ENCODE measurements around the gene MYBPHL.

Gene MYBPHL

DNA sequence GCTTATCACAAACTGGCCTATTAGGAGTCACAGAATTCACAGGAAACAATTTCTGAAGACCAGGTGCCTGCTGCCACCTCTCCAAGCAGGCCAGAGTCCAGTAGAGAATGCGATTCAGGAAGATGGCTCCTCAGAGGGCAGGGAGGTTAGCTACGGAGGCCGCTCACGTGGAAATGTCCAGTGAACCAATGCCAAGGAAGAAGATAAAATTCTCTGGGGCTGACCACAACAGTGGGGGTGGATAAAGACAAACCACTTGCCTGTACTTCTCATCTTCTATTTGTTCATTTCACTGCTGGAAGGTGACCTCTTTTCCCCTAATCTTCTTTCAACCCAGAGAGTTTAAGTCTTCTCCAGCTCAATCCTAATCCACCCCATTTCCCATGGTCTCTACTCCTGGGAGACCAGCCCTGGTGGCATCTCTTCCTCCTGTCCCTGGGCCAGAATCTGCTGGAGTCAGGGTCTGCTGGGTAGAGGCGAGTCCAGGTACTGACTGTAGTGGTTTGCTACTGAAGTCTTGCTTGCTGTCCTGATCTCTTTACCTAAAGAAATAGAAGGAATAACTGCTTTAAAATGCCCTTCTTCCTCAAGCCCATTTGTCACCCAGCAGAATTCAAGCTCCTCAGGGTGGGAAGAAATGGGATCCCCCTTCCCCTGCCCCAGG lies 27.1 kb downstream of the MYBPHL start:
- no peak for DNase-seq (ENCODE audit: low read depth)

DNA sequence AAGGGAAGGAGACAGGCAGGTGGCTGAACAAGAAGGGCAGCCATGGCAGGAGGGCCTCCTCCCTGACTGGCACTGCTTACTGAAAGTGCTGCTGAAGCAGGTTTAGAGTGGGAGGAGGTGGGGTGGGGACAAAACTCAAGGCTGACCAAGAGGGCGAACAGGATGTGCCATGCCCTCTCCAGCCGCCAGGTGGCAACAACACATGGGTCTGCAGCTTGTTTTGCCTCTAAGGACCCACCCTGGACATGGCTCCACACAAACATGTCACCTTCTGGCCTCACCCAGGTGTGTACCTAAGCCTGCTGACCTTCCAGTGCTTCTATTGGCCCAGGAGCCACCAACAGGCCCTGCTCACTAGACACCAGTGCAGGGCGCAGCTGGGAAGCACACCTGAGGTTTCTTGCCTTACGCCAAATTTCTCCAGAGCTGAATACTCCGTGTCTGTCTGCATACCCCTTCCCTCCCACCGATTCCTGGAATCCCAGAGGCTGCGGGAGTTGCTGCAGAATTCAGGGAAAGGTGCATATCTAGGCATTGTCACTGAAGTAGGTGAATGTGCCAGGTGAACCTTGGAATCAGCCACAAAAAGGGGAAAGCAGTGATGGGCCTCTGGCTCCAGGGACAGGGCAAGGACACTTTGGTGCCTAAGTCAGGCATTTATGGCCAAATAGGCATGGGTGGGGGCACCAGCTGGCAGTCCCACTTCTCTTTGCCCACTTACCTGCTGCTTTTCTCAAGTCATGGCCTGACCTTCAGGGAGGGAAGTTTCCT lies 29.2 kb downstream of the MYBPHL start:
- peak; percentile 41 for DNase-seq (ENCODE audit: low read depth)

DNA sequence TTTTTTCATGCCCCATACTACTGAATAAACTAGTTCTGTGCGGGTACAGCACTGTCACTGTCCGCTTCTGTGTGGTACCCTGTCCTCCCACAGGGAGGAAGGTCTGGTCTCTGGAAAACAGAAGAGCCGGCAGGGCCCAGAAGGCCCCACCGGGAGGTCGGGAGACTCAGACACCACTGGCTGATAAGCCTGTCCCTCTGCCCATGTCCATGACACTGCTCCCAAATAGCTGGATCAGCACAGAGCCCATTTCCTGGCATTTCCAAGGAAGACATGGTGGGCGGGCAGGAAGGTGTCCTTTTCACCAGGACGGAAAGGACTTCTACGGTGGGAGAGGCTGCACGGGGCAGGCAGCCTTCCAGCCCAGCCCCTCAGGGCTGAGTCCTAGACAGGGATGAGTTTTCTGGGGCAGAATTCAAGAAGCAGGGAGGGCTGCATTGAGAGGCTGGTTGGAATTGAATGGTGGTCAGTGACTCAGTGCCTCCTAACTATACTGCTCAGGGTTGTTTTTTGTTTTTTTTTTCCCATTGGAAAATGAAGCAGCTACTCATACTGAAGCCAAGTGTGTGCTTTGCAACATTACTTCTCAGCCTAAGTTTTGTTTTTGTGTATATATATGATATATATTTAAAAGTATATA lies 31.0 kb downstream of the MYBPHL start:
- DNase-seq (ENCODE audit: low read depth), result no peak

DNA sequence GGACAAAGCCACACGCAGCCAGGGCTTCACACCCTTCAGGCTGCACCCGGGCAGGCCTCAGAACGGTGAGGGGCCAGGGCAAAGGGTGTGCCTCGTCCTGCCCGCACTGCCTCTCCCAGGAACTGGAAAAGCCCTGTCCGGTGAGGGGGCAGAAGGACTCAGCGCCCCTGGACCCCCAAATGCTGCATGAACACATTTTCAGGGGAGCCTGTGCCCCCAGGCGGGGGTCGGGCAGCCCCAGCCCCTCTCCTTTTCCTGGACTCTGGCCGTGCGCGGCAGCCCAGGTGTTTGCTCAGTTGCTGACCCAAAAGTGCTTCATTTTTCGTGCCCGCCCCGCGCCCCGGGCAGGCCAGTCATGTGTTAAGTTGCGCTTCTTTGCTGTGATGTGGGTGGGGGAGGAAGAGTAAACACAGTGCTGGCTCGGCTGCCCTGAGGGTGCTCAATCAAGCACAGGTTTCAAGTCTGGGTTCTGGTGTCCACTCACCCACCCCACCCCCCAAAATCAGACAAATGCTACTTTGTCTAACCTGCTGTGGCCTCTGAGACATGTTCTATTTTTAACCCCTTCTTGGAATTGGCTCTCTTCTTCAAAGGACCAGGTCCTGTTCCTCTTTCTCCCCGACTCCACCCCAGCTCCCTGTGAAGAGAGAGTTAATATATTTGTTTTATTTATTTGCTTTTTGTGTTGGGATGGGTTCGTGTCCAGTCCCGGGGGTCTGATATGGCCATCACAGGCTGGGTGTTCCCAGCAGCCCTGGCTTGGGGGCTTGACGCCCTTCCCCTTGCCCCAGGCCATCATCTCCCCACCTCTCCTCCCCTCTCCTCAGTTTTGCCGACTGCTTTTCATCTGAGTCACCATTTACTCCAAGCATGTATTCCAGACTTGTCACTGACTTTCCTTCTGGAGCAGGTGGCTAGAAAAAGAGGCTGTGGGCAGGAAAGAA lies 32.0 kb downstream of the MYBPHL start:
- no peak for DNase-seq (ENCODE audit: low read depth)

DNA sequence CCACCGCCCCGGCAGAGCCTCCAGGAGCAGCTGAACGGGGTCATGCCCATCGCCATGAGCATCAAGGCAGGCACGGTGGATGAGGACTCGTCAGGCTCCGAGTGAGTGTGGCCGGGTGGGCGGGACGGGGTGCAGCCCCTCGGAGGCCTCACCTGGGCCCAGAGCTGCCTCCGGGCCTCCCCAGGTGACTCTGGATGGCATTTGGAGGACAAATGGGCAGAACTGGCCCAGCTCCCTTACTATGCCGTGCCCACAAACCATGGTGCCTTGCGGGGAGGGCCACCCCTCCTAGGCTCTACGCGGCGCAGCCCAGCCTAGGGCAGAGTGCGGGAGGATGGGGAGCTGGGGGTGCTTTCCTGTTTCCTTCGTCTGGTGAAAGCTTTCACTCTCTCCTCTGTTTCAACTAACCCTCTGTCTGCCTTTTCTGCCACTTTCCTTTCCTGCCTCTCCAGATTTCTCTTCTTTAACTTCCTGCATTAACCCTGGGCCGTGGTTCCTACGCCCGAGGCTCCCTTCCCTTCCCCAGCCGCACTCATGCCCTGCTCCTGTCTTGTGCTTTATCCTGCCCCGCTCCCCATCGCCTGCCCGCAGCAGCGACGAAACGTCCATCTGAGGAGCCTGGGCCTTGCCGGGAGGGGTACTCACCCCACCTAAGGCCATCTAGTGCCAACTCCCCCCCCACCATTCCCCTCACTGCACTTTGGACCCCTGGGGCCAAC lies 33.1 kb downstream of the MYBPHL start:
- DNase-seq (ENCODE audit: low read depth), result no peak

DNA sequence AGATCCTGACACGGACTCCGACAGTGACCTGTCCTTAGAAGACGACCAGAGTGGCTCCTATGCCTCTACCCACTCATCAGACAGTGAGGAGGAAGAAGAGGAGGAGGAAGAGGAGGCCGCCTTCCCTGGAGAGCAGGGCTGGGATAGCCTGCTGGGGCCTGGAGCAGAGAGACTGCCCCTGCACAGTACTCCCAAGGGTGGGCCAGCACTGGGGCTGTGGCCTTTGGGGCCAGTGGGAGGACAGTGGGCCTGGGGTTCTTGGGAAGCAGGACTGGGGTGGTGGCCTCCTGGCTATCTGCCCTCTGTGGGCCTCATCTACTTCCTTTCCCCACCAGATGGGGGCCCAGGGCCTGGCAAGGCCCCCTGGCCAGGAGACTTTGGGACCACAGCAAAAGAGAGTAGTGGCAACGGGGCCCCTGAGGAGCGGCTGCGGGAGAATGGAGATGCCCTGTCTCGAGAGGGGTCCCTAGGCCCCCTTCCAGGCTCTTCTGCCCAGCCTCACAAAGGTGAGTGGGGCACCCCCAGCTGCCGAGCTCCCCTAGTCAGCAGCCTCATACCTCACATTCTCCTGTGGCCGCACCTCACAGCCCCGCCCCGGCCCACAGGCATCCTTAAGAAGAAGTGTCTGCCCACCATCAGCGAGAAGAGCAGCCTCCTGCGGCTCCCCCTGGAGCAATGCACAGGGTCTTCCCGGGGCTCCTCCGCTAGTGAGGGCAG lies 33.8 kb downstream of the MYBPHL start:
- DNase-seq (ENCODE audit: low read depth), result no peak

DNA sequence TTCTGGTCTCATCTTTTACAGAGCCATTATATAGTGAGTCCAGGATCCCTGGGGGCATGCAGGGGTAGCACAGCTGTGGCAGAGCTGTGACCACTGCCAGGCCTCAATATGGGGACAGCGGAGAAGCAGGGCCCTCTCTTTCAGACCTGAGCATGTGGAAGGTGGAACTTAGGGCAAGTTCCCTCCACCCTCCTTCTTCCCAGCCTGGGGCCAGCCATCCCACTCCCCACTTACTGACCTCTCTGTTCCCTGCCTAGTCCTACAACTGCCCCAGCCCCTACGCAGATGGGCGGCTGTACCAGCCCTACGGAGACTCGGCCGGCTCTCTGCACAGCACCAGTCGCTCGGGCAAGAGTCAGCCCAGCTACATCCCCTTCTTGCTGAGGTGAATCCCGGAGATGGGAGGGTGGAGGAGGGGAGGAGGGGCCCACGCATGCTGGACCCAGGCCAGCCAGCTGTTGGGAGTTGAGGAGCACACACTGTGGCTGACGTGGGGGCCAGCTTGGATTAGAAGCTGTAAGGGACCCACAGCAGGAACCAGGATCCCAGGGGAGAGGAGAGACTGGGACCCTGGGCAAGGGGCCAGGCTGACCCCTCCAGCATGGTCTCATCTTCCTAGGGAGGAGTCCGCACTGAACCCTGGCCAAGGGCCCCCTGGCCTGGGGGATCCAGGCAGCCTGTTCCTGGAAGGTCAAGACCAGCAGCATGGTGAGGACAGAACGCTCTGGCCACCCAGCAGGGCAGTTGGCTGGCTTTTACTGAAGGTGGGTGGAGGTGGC lies 34.6 kb downstream of the MYBPHL start:
- no peak for DNase-seq (ENCODE audit: low read depth)

DNA sequence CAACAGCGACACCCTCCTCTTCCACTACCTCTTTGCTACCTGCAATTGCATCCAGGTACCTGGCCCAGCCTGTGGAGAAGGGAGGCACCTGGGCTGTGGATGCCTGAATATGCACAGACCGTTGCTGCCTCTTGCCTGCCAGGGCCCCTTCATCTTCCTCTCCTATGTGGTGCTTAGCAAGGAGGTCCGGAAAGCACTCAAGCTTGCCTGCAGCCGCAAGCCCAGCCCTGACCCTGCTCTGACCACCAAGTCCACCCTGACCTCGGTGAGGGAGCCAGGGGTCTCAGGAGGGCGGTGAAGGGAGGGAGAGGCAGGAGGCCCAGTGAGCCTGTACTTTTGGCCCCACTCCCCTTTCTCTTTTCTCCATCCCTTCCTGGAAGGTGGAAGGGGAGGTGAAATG lies 35.4 kb downstream of the MYBPHL start:
- no peak for DNase-seq (ENCODE audit: low read depth)

DNA sequence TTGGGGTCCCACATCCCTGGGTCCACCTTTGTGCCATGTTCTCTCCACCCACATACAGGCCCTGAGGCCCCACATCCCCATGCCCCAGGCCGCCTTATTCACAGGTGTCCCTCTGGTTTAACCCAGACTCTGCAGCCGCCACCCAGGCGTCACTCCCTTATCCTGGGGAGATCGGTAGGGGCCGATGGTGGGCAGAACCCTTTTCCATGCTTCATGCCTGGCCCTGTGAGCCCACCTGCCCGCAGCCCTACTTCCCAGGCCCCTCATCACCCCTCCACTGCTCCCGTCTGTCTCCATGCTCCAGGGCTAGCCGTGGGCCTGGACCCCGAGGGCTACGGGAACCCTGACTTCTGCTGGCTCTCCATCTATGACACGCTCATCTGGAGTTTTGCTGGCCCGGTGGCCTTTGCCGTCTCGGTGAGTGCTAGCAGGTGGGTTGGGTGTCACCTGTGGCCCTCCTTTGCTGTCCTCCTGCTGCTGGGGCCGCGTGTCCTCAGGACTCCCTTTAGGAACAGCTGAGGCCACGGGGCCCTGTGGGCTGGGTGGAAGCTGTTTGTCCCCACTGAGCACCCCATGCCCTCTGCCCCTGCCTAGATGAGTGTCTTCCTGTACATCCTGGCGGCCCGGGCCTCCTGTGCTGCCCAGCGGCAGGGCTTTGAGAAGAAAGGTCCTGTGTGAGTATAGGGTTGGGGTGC lies 36.0 kb downstream of the MYBPHL start:
- no peak for DNase-seq (ENCODE audit: low read depth)

DNA sequence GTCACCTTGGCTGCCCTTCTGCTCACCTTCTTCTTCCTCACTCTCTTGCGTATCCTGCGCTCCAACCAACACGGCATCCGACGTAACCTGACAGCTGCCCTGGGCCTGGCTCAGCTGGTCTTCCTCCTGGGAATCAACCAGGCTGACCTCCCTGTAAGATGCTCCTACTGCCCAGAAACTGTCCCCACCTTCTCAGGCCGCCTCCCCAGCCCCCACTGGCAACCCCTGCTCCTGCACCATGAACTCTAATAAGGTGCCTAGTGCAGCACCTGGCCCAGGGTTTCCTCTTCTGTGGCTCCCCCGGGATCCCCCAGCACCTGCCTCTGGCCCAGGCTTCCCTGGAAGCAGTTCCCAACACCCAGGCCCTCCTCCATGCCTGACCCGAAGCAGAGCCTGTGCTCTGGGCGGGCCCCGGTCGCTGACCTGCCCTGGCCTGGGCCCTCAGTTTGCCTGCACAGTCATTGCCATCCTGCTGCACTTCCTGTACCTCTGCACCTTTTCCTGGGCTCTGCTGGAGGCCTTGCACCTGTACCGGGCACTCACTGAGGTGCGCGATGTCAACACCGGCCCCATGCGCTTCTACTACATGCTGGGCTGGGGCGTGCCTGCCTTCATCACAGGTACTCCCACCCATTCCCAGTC lies 36.7 kb downstream of the MYBPHL start:
- no peak for DNase-seq (ENCODE audit: low read depth)

DNA sequence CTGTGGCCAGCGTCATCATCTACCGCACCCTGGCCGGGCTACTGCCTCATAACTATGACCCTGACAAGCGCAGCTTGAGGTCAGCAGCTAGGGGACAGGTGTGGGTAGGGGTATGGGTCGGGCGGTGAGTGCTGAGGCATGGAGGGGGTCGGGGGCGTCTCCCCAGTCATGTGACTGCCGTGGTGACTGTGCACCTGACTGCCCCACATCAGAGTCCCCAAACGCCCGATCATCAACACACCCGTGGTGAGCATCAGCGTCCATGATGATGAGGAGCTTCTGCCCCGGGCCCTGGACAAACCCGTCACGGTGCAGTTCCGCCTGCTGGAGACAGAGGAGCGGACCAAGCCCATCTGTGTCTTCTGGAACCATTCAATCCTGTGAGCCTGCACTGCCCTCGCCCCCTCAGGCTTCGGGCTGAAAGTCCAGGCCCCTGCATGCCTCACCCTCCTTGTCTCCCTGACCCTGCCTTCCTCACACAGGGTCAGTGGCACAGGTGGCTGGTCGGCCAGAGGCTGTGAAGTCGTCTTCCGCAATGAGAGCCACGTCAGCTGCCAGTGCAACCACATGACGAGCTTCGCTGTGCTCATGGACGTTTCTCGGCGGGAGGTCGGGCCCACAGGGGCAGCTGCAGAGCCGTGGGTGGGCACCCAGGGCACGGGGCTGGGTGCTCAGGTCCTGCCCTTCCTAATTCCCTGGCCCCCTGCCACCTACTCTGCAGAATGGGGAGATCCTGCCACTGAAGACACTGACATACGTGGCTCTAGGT lies 37.4 kb downstream of the MYBPHL start:
- DNase-seq (ENCODE audit: low read depth), result no peak

DNA sequence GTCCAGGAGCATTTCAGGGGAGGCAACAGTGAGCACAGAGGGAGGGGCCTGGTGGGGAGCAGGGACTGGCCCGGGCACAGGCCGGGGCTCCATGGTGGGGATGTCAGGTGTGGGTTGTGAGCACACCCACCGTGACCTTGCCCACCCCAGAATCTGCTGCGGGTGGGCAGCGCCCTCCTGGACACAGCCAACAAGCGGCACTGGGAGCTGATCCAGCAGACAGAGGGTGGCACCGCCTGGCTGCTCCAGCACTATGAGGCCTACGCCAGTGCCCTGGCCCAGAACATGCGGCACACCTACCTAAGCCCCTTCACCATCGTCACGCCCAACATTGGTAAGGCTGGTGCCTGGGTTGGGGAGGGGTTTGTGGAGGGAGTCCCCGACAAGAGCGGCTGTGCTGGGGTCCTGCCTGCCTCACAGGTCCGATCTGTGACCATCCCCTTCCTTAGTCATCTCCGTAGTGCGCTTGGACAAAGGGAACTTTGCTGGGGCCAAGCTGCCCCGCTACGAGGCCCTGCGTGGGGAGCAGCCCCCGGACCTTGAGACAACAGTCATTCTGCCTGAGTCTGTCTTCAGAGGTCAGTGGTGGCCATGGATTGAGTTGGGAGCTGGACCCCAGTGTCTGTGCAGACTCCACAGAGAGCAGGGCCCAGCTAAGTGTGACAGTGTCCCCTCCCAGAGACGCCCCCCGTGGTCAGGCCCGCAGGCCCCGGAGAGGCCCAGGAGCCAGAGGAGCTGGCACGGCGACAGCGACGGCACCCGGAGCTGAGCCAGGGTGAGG lies 38.2 kb downstream of the MYBPHL start:
- no peak for DNase-seq (ENCODE audit: low read depth)

DNA sequence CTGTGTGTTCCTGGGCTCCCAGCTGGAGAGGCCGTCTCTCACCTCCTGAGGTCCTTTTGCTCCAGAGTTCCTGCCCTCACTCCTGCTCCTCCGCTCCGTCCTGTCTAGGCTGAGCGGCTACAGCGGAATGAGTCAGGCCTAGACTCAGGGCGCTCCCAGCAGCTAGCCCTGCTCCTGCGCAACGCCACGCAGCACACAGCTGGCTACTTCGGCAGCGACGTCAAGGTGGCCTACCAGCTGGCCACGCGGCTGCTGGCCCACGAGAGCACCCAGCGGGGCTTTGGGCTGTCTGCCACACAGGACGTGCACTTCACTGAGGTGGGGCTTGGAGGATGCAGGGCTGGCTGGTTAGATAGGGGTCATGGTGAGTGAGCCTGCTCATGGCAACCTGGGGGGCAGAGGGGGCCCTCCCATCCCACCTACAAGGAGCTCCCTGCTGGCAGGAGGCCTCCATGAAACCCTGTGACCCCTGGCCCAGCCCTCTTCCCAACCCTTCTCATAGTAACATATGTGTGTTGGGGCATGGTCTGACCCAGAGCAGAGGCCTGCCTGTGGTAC lies 39.0 kb downstream of the MYBPHL start:
- no peak for DNase-seq (ENCODE audit: low read depth)

DNA sequence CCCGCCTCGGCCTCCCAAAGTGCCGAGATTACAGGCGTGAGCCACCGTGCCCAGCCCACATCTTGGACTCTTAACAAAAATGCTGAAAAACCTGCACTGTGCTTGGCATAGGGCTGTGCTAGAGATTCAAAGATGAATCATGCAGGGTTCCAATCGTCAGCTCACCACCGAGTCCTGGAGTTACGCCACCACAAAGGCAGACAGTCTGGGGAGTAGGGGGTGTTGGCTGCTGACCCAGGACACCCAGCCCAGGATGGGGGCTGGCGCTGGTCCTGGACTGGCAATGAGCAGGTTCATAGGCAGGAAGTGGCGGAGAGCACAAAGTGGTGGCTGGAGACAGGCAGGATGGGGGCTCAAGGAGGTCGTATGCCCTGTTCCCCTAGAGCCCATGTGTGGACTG lies 39.8 kb downstream of the MYBPHL start:
- no peak for DNase-seq (ENCODE audit: low read depth)

DNA sequence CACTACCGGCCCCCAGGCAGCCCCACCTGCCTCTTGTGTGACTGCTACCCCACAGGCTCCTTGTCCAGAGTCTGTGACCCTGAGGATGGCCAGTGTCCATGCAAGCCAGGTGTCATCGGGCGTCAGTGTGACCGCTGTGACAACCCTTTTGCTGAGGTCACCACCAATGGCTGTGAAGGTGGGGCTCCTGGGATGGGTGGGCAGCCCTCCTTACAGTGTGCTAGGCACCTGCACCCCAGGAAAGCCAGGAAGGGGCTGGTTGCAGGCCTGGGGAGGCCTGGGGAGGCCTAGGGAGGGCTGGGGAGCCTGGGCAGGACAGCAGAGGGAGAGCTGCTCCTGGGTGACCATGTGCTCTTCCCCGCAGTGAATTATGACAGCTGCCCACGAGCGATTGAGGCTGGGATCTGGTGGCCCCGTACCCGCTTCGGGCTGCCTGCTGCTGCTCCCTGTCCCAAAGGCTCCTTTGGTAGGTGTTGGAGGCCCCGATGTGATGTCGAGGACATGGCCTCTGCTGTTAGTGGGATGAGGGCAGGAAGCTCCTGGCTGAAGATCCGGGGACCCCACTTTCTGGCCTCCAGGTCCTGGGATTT lies 41.0 kb downstream of the MYBPHL start:
- DNase-seq (ENCODE audit: low read depth), result no peak

DNA sequence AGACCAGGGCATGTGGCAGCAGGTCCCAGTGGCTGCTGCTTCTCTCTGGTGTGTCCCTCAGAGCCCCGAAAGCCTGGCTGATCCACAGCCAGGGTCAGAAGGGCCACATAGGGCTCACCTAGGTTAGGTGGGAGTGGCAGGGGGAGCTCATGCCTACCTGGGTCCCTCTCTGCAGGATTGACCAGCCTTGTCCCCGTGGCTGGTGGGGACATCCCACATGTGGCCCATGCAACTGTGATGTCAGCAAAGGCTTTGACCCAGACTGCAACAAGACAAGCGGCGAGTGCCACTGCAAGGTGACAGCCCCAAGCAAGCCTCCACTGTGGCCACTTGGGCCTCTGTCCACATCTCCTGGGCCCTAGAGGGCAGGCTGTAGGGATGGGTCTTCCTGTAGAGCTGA lies 41.8 kb downstream of the MYBPHL start:
- no peak for DNase-seq (ENCODE audit: low read depth)

DNA sequence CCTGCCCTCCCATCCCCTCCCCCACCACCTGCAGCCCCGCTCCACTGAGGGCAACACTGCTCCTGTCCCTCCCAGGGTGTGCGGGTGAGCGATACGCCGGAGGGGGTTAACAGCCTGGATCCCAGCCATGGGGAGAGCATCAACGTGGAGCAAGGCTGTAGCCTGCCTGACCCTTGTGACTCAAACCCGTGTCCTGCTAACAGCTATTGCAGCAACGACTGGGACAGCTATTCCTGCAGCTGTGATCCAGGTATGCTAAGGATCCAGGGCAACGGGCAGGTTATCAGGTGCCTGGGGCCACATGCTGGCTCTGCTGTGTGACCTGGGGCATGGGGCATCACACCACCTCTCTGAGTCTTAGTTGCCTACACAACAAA lies 42.4 kb downstream of the MYBPHL start:
- no peak for DNase-seq (ENCODE audit: low read depth)

All from activated T-cell treated with anti-CD3 and anti-CD28 coated beads for 24 hours (primary cell).